HEK293 (cell line): ENCODE data around the gene TRAF7.

Experiments used
- BCL11A ChIP-seq: fragments of 450-650 bp; formaldehyde crosslinking; IDR thresholded peaks from 2 replicates; pipeline ENCODE4 v1.5.1; 2016; ENCODE audit warnings: low read depth, missing biosample characterization, missing genetic modification characterization
- ZBTB7A ChIP-seq: fragments of 450-650 bp; formaldehyde crosslinking; IDR thresholded peaks from 2 replicates; pipeline ENCODE4 v1.5.1; 2016; ENCODE audit warnings: low read depth, missing biosample characterization, missing genetic modification characterization
- ZNF112 ChIP-seq: fragments of 450-650 bp; formaldehyde crosslinking; IDR thresholded peaks from 2 replicates; pipeline ENCODE4 v1.5.0; 2017; ENCODE audit warnings: missing biosample characterization, missing genetic modification characterization
- ZNF239 ChIP-seq: fragments of 450-650 bp; formaldehyde crosslinking; IDR thresholded peaks from 2 replicates; pipeline ENCODE4 v1.5.1; 2016; ENCODE audit warnings: missing biosample characterization, missing genetic modification characterization
- ZNF426 ChIP-seq: fragments of 450-650 bp; formaldehyde crosslinking; IDR thresholded peaks from 2 replicates; pipeline ENCODE4 v1.5.1; 2017; ENCODE audit warnings: missing biosample characterization, missing genetic modification characterization, mild to moderate bottlenecking, inconsistent platforms, moderate library complexity
- ZNF48 ChIP-seq: fragments of 450-650 bp; formaldehyde crosslinking; IDR thresholded peaks from 2 replicates; pipeline ENCODE4 v1.5.1; 2016; ENCODE audit warnings: missing biosample characterization, missing genetic modification characterization
- ZNF510 ChIP-seq: fragments of 450-650 bp; formaldehyde crosslinking; IDR thresholded peaks from 2 replicates; pipeline ENCODE4 v1.5.1; 2018; ENCODE audit warnings: mild to moderate bottlenecking, missing genetic modification characterization, missing biosample characterization; ENCODE audit not compliant: insufficient replicate concordance
- TF ChIP-seq, protein P1 (sequence below): fragments of 450-650 bp; formaldehyde crosslinking; IDR thresholded peaks from 2 replicates; pipeline ENCODE4 v1.5.1; 2016; ENCODE audit warnings: missing biosample characterization, missing genetic modification characterization
- TF ChIP-seq, protein P2 (sequence below): fragments of 450-650 bp; formaldehyde crosslinking; IDR thresholded peaks from 2 replicates; pipeline ENCODE4 v1.5.1; 2017; ENCODE audit warnings: missing biosample characterization, missing genetic modification characterization
- TF ChIP-seq, protein P3 (sequence below): fragments of 450-650 bp; formaldehyde crosslinking; IDR thresholded peaks from 2 replicates; pipeline ENCODE4 v1.5.1; 2016; ENCODE audit warnings: missing biosample characterization, missing genetic modification characterization
- TF ChIP-seq, protein P4 (sequence below): fragments of 450-650 bp; formaldehyde crosslinking; IDR thresholded peaks from 2 replicates; pipeline ENCODE4 v1.5.1; 2016; ENCODE audit warnings: missing biosample characterization, missing genetic modification characterization
- TF ChIP-seq, protein P5 (sequence below): fragments of 450-650 bp; formaldehyde crosslinking; IDR thresholded peaks from 2 replicates; pipeline ENCODE4 v1.5.1; 2016; ENCODE audit warnings: missing biosample characterization, missing genetic modification characterization

DNA sequence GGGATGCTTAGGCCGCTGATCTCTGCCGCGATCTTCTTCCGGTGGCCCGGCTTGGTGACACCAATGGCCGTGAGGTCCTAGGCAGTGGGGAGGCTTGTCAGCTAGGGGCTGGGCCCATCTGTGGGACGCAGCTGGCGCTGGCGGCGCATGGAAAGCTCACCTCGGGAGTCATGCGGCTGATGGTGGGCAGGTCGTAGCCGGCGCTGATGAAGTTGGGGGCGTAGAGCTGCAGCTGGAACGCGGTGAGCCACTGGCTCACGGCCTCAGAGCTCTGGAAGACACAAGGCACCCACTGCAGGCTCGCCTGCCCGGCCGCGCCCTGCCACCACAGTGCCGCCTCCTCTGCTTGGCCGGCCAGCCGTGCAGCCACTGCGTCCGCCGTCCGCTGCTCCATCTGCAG lies 28.1 kb downstream of the TRAF7 start:
- TF ChIP-seq ZNF510 (no peak), BCL11A (no peak), ZNF239 (no peak), ZBTB7A (no peak), ZNF112 (tag by site-specific recombination) (no peak), ZNF48 (tag by site-specific recombination) (no peak), ZNF426 (no peak)
- TF ChIP-seq, protein P1, sequence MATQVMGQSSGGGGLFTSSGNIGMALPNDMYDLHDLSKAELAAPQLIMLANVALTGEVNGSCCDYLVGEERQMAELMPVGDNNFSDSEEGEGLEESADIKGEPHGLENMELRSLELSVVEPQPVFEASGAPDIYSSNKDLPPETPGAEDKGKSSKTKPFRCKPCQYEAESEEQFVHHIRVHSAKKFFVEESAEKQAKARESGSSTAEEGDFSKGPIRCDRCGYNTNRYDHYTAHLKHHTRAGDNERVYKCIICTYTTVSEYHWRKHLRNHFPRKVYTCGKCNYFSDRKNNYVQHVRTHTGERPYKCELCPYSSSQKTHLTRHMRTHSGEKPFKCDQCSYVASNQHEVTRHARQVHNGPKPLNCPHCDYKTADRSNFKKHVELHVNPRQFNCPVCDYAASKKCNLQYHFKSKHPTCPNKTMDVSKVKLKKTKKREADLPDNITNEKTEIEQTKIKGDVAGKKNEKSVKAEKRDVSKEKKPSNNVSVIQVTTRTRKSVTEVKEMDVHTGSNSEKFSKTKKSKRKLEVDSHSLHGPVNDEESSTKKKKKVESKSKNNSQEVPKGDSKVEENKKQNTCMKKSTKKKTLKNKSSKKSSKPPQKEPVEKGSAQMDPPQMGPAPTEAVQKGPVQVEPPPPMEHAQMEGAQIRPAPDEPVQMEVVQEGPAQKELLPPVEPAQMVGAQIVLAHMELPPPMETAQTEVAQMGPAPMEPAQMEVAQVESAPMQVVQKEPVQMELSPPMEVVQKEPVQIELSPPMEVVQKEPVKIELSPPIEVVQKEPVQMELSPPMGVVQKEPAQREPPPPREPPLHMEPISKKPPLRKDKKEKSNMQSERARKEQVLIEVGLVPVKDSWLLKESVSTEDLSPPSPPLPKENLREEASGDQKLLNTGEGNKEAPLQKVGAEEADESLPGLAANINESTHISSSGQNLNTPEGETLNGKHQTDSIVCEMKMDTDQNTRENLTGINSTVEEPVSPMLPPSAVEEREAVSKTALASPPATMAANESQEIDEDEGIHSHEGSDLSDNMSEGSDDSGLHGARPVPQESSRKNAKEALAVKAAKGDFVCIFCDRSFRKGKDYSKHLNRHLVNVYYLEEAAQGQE (tag by site-specific recombination): no peak
- TF ChIP-seq, protein P2, sequence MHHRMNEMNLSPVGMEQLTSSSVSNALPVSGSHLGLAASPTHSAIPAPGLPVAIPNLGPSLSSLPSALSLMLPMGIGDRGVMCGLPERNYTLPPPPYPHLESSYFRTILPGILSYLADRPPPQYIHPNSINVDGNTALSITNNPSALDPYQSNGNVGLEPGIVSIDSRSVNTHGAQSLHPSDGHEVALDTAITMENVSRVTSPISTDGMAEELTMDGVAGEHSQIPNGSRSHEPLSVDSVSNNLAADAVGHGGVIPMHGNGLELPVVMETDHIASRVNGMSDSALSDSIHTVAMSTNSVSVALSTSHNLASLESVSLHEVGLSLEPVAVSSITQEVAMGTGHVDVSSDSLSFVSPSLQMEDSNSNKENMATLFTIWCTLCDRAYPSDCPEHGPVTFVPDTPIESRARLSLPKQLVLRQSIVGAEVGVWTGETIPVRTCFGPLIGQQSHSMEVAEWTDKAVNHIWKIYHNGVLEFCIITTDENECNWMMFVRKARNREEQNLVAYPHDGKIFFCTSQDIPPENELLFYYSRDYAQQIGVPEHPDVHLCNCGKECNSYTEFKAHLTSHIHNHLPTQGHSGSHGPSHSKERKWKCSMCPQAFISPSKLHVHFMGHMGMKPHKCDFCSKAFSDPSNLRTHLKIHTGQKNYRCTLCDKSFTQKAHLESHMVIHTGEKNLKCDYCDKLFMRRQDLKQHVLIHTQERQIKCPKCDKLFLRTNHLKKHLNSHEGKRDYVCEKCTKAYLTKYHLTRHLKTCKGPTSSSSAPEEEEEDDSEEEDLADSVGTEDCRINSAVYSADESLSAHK: no peak
- TF ChIP-seq, protein P3, sequence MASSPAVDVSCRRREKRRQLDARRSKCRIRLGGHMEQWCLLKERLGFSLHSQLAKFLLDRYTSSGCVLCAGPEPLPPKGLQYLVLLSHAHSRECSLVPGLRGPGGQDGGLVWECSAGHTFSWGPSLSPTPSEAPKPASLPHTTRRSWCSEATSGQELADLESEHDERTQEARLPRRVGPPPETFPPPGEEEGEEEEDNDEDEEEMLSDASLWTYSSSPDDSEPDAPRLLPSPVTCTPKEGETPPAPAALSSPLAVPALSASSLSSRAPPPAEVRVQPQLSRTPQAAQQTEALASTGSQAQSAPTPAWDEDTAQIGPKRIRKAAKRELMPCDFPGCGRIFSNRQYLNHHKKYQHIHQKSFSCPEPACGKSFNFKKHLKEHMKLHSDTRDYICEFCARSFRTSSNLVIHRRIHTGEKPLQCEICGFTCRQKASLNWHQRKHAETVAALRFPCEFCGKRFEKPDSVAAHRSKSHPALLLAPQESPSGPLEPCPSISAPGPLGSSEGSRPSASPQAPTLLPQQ (tag by site-specific recombination): no peak
- TF ChIP-seq, protein P4, sequence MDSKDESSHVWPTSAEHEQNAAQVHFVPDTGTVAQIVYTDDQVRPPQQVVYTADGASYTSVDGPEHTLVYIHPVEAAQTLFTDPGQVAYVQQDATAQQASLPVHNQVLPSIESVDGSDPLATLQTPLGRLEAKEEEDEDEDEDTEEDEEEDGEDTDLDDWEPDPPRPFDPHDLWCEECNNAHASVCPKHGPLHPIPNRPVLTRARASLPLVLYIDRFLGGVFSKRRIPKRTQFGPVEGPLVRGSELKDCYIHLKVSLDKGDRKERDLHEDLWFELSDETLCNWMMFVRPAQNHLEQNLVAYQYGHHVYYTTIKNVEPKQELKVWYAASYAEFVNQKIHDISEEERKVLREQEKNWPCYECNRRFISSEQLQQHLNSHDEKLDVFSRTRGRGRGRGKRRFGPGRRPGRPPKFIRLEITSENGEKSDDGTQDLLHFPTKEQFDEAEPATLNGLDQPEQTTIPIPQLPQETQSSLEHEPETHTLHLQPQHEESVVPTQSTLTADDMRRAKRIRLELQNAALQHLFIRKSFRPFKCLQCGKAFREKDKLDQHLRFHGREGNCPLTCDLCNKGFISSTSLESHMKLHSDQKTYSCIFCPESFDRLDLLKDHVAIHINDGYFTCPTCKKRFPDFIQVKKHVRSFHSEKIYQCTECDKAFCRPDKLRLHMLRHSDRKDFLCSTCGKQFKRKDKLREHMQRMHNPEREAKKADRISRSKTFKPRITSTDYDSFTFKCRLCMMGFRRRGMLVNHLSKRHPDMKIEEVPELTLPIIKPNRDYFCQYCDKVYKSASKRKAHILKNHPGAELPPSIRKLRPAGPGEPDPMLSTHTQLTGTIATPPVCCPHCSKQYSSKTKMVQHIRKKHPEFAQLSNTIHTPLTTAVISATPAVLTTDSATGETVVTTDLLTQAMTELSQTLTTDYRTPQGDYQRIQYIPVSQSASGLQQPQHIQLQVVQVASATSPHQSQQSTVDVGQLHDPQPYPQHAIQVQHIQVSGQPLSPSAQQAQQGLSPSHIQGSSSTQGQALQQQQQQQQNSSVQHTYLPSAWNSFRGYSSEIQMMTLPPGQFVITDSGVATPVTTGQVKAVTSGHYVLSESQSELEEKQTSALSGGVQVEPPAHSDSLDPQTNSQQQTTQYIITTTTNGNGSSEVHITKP (tag by site-specific recombination): no peak
- TF ChIP-seq, protein P5, sequence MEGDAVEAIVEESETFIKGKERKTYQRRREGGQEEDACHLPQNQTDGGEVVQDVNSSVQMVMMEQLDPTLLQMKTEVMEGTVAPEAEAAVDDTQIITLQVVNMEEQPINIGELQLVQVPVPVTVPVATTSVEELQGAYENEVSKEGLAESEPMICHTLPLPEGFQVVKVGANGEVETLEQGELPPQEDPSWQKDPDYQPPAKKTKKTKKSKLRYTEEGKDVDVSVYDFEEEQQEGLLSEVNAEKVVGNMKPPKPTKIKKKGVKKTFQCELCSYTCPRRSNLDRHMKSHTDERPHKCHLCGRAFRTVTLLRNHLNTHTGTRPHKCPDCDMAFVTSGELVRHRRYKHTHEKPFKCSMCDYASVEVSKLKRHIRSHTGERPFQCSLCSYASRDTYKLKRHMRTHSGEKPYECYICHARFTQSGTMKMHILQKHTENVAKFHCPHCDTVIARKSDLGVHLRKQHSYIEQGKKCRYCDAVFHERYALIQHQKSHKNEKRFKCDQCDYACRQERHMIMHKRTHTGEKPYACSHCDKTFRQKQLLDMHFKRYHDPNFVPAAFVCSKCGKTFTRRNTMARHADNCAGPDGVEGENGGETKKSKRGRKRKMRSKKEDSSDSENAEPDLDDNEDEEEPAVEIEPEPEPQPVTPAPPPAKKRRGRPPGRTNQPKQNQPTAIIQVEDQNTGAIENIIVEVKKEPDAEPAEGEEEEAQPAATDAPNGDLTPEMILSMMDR (tag by site-specific recombination): no peak
